Activated CD4-positive, CD25-positive, alpha-beta regulatory T cell treated with anti-CD3 and anti-CD28 coated beads, Interleukin-2, amount 50 U/mL, for 24 hours (primary cell): ENCODE measurements around the gene PTBP1.

Experiments used
- ATAC-seq, 2 donors: fragments of 150-1000 bp; cut with Tn5 transposase; one replicate each; pipeline ENCODE4 v1.10.0; 2021; ENCODE audit warnings: mild to moderate bottlenecking in 1 of 2, moderate library complexity in 1 of 2

The PTBP1 gene

GRCh38 chr19:772730-773436 lies 24.4 kb upstream of the PTBP1 start:
- no peak for ATAC-seq

- no peak for ATAC-seq
These were observed 20.7 kb upstream of the PTBP1 start for GRCh38 chr19:776549-776948.

GRCh38 chr19:778910-779653 lies 18.2 kb upstream of the PTBP1 start:
- no peak for ATAC-seq

- ATAC-seq, result no peak
These were observed 16.3 kb upstream of the PTBP1 start for GRCh38 chr19:780935-781334.

- no peak for ATAC-seq
These were observed 15.5 kb upstream of the PTBP1 start for GRCh38 chr19:781800-782184.

- ATAC-seq, result no peak
These were observed 14.9 kb upstream of the PTBP1 start for GRCh38 chr19:782185-782877.

GRCh38 chr19:782878-783668 lies 14.2 kb upstream of the PTBP1 start:
- ATAC-seq, result no peak

- ATAC-seq, result no peak
These were observed 12.7 kb upstream of the PTBP1 start for GRCh38 chr19:784541-784940.

GRCh38 chr19:787536-787935 lies 9.7 kb upstream of the PTBP1 start:
- ATAC-seq, result no peak

GRCh38 chr19:788686-788982 lies 8.6 kb upstream of the PTBP1 start:
- ATAC-seq, result no peak

GRCh38 chr19:788983-789700 lies 8.1 kb upstream of the PTBP1 start:
- ATAC-seq, result no peak

GRCh38 chr19:789701-790060 lies 7.6 kb upstream of the PTBP1 start:
- no peak for ATAC-seq

- ATAC-seq, result no peak
These were observed 6.2 kb upstream of the PTBP1 start for GRCh38 chr19:791007-791566.

- no peak for ATAC-seq
These were observed 5.5 kb upstream of the PTBP1 start for GRCh38 chr19:791567-792305.

- ATAC-seq, result no peak
These were observed 4.9 kb upstream of the PTBP1 start for GRCh38 chr19:792306-792885.

GRCh38 chr19:793806-794205 lies 3.4 kb upstream of the PTBP1 start:
- no peak for ATAC-seq

- ATAC-seq, result no peak
These were observed 2.1 kb upstream of the PTBP1 start for GRCh38 chr19:795073-795611.

GRCh38 chr19:795691-796581 lies 1.3 kb upstream of the PTBP1 start:
- ATAC-seq, result no peak

GRCh38 chr19:797528-798414 lies 519 bp downstream of the PTBP1 start:
- peak; percentile 11 to 20 for ATAC-seq
